CD4-positive, alpha-beta T cell treated with Interferon alpha-2 for 1 hour (primary cell): Measurements from ENCODE around the gene DCAF8.

ENCODE experiments used
- DNase-seq, 2 donors: peaks; one replicate each; pipeline ENCODE4 v3.0.0-alpha.2; 2020 to 2022

Gene DCAF8

DNA sequence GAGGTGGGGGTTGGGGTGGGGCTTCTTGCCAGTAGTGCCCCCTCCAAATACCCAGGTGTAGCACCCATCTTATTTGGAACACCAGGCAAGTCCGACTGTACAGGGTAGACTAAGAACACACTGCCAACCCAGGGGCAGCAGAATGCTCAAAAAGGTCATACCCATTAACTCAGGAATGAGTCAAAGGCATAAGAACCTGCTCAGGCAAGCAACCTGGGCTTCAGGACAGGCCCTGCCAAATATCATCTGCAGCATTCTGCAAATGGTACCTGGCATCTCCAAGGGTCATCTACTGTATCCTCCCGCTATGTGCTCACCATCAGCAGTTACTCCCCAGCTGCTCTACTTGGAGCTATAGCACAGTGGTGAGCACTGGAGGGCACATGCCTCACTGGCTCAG is 37.7 kb downstream of the DCAF8 start:
- no peak for DNase-seq

DNA sequence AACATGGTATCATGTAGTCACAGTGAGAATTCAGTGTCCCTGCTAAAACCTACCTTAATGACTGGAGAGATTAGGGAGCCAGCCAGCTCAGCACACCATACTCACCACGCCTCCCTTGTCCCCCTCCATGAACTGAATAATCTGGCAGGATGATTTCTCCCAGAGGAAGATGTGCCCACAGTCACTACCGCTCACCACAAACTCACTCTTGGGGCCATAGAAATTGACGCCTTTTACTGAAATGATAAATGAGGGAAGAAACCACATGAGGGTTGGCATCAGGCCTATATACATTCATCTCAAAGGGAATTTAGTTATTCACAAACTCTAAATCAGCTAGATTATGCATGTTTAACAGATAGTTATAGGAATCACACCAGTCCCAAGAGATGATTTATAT is 39.8 kb downstream of the DCAF8 start:
- no peak for DNase-seq

DNA sequence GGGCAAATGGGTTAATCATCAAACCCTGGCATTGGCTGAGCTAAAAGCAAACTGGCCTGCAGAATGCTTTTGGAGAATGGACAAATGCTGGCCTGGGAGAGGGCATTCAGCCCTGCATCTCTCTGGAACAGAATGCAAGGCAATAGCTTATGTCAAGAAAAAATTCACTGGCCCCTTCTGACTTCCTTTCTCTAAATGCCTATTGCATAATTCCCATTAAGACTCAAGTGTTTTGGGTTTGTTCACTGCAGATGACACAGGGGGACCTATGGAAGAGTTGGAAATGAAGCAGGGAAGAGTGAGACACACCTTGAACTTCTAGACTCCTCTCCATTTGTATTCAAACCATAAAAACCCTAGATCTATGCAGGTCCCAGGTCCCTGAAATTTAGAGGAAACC is 41.3 kb downstream of the DCAF8 start:
- no peak for DNase-seq

DNA sequence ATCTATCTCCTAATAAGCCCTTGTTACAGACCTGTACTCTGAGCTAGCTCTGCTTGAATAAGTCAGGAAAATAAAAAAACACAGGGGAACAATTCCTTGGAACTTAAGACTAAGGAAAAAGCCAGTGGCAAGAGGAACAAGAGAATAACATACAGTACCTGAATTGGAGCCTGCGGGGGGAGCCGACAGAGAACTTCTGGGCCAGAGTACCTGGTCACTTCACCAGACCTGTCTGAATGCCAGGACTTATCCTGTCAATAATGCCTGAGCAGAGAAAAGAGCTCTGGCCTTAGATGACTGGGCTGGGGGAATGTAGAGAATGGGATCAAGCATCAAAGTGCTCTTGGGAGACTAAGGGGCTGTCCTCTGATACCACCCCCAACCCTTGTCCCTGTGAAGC is 42.0 kb downstream of the DCAF8 start:
- DNase-seq: no peak

DNA sequence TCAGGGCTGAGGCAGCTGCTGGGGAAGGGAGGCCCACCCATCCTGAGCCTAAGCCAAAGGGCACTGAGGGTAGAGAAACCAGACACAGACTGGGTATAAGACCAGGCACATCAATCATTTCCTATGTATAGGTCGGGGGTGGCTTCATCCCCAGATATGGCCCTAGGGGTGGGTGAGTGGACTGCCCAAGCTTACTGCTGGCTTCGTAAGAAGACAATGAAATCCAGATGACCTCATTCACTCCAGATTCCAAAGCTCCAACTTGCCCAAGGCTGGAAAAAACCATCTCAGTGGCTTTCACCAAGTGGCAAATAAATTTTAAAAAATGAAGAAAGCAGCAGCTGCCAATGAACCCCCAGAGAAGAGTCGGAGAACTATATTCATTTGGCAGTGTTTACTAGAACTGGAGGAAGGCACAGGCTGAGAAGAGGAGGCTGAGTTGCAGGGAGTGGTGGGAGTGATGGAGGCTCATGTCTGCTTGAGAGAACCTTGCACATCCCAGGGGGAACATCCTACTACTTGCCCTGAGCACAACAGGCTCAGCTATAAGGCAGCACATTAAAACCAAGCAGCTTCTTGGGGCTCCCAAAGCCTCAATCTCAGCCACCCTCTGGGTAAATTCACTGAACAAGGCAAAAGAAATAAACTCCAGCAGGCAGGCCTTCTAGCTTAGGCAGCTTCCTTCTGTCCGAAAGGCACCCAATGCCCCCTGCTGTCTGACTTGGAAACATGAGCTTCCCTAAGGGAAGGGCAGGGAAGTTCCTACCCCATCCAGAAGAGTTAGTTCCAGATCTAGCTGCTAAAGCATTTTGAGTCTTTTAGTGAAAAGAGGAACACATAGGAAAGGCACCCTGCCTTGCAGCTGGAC is 43.1 kb downstream of the DCAF8 start:
- DNase-seq: no peak

DNA sequence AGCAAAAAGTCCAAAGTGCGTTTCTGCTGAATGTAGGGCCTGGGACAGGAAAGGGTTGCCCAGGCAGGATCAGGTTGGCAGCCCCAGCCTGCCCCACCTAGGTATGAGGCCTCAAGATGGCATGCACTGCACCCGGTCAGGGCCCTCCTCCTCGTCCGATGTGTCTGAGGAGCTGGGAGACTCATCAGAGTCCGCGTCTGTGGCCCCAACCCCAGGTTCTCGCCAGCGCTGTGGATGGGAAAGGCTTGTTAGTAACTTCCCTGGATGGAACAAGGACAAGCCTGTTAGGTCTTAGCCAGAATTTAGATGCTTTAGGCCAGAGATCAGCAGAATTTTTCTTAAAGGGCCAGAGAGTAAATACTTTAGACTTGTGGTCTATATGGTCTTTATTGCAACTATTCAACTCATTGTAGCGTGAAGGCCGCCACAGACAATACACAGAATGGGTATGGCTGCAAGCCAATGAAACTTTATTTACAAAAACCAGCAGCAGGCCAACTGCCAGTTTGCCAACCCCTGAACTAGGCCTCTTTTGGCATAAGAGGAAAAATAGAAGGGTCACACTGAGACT is 44.8 kb downstream of the DCAF8 start:
- DNase-seq: no peak

DNA sequence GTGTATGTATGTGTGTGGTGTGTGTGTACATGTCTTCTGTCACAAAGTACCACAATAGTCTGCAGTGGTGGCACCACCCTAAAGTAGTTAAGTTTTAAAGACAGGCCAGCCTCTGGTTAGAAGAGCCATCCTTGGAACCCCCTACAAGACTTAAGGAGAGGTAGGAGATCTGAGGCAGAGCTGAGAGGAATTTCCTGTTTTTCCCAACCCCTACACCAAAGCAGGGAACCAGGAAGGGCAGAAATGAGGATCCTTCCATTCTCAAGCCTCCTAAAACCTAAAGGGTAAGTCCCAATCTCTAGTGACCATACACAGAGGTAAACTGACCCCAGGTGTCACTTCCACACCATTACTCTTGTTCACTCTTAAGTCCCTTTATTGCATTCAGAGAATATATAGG is 46.0 kb downstream of the DCAF8 start:
- no peak for DNase-seq

DNA sequence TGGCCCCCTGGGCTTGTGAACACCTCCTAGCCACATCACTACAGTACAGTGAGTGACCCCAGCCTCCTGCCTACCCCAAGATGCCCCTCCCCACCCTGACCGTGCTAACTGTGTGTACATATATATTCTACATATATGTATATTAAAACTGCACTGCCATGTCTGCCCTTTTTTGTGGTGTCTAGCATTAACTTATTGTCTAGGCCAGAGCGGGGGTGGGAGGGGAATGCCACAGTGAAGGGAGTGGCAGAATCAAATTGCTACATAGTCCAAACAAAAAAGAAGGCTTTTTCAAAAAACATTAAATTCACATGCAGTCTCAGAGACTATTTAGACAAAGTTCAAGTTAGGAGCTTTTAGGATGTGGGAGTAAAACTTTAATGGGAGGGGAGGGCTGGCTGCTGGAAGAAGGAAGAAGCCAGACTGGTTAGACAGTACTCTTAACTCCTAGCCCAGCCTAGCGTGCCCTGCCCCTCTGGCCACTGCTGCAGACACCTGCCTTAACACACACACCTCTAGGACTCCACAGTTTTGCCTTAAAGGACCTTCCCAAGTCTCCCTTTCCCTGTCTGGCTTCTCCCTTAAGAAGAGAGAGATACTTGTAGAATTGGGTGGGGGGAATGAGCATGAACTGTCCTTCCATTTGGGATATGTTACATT is 47.7 kb downstream of the DCAF8 start:
- DNase-seq: no peak

DNA sequence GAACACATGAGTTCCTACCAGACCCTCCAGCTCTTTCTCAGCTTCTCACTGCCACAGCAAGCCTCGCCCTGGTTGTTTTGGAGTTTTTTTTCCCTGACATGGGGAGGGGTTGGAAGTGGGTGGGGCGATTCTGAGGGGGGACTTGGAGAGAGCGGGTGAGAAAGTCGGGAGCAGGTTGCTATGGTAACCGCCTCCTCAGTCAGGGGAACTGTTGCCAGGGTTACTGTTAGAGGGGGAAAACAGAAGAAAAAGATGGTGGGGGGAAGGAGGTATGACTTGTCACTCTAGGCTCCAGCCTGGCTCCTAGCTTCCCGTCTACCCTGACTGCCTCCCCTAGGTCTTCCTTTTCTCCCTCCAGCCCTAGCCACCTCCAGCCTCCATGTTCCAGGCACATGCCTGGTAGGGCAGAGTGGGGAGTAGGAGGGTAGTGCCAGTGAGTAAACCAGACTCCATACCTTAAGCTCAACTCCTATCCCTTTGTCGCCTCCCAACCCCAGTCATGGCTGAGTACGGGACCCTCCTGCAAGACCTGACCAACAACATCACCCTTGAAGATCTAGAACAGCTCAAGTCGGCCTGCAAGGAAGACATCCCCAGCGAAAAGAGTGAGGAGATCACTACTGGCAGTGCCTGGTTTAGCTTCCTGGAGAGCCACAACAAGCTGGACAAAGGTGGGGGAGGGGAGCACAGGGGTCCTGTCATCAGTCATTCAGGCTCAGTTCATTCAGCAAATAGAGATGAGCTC is 51.1 kb downstream of the DCAF8 start:
- no peak for DNase-seq

DNA sequence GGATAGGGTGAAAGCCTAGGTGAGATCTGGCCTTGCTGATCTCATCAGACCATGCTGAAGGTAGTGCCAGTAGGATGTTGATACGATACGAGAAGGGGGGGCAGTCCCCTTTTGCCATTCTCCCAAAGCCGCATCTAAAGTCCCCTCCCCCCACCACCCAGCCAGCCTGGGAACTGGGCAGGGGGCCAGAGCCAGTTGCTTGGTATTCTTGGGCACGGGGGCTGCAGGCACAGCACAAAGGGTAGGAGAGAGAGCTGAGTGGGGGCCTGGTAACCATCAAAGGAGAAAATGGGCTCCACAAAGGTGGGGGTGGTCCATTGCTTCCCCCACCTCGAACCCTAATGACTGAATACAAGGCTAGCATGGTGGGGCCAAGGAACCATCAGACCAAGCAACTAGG is 51.8 kb downstream of the DCAF8 start:
- no peak for DNase-seq

DNA sequence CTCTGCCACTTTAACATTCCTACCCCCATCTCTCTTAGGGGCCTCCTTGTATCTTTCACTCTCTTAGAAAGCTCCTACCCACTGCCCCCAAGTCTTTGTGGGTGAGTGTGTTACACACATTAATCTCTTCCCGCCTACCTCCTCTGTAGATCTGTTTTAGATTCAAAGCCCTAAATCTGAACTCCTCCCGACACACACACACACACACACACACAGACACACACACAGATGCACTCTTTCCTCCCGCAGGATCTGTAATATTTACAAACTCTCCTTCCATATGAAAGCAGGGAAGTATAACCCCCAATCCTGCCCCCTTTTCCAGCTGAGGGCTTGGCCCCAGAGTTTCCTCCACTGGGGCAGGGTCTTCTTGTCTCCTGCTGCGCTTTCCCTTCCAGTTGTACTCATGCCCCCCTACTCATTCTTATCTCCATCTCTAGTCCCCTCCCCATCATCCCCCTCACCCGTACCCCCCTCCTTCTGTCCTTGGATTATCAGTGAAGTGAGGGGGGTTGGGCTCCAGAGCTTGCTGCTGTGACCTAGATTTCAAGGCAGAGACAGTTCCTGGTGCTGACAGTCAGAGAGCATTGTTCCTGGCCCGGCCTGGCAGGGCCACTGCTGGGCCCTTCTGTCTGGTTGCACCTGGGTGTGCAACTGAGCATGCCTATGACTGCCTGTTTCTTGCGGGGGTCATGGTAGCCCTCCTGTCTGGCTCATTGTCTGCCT is 52.9 kb downstream of the DCAF8 start:
- DNase-seq: no peak

DNA sequence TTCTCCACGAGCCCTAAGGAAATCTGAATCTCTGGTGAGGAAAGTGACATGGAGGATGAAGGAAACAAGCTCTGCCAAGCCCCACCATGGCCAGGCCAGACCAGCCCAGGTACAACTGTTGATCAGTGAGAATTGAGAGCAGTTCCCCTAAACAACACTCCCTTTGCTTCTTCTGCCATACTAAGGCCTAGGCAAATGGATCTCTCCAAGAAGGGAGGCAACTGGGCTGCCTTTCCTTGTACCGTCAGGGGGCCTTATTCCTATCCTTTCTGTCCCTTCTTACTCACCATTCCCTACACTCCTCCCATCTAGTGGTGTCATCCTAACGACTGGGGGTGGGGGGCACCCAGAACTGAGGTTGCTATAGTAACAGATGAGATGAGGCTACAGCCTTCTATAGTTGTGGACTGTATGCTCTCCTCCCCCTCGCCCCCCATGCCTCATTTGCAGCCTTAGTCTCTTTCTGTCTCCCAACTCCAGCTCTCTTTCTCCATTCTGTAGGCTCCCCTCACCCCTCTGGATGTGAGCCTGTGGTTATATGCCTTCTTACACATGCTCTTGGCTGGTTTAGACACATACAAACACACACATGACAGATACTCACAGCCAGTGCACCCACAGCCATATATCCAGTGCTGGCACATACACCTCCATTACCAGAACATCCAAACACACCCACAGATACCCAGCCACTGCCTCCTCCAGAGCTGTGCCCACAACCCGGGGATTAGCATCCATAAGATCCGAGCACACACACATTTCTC is 53.6 kb downstream of the DCAF8 start:
- no peak for DNase-seq

DNA sequence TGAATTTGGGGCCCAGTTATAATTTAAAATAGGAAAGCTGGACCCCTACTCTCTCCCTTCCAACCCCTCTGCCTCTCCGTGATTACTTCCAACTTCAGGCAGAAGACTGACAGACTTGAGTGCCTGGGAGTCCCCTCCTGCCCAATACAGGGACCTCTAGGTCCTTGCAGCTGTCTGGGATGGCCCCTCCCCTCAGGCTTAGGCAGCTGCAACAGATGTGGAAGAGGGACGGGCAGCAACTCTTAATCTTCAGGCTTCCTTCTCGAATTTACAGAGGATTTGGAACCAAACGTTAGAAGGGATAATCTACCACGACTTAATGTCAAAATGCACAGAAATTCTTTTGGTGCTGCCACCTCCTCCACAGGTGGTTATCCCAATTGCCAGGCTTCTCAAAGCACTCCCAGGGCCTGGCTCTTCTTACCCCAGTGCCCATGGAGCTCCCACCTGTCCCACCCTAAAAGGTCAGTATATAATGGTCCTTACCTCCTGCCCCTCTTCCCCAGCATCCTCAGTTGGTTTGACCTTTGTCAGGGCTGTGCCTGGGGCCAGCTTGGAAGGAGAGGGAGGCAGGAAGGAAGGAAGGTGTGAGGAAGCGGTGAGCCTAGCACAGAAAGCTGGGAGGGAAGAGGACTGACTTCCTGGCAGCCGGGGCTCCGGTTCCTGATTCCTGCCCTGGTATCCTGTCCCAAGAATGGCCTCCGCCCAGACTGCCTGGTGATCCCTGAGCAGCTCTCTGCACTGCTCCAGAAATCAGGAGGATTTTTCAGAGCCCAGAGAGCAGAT is 54.4 kb downstream of the DCAF8 start:
- no peak for DNase-seq

DNA sequence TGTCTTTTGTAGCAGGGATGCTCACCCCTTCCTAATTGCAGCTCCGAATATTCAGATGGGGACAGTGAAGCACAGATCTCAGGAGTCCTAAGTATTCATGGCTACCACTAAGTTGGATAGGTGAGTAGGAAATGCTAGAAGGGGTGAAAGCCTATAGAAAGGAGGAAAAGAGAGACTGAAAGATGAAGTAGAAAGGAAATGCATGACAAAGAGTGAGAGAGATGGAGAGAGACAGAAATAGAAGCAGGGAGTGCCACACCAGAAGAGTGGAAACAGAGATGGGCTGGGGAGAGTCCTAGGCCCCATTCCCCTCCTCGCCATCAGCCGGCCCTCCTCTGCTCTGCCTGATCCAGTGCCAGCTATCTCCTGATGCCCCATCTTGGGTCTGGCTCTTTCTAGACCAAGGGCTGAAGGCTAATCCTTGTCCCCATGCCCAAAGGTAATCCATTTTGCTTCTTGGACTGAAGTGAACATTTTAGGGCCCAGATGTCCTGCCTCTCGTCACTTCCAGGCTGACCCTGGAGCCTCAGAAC is 55.2 kb downstream of the DCAF8 start:
- DNase-seq: no peak

DNA sequence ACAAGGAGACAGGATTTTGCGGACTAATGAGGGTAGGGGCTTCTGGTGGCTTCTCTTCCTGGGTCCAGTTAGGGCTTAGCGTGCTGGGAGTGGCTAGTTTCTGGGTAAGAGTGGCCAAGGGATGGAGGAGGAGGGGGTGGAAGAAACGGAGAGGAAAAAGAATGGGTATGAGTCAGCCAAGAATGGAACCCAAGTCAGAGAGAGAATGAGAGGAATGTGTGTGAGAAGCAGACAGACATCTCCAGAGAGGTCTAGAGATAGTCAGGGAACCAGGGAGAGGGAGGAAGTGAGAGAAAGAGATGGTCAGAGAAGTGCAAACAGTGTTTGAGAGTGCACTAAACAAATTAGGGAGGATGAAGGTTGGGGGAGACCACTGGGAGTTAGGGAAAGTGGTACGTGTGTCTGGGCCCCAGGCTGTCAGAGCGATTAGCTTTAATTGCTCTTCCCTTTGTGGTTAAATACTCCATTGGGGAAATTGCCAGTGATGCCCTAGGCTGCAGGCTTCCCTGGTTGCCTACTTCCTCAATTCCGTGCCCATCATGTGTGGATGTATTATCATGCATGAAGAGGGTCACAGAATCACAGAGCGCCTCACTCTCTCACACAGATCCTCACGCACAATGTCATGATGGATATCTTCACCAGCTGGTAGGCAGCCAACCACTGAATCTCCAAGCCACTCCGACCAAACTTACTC is 55.8 kb downstream of the DCAF8 start:
- no peak for DNase-seq

DNA sequence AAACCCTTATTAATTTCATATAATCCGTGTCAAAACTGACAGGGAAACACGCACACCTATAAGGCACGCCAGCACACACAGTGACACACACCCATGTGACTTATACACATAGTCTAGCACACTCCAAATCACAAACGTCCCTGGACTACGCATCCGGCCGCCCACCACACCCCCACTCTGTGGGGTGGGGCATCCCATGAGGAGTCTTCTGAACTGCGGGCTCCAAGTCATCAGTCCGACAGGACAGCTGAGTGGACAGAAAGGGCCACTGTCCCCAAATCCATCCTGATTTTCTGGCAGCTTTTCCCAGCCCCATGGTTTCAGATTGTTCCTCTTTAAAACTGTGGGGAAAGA is 56.3 kb downstream of the DCAF8 start:
- DNase-seq: peak; percentile 27 to 65

DNA sequence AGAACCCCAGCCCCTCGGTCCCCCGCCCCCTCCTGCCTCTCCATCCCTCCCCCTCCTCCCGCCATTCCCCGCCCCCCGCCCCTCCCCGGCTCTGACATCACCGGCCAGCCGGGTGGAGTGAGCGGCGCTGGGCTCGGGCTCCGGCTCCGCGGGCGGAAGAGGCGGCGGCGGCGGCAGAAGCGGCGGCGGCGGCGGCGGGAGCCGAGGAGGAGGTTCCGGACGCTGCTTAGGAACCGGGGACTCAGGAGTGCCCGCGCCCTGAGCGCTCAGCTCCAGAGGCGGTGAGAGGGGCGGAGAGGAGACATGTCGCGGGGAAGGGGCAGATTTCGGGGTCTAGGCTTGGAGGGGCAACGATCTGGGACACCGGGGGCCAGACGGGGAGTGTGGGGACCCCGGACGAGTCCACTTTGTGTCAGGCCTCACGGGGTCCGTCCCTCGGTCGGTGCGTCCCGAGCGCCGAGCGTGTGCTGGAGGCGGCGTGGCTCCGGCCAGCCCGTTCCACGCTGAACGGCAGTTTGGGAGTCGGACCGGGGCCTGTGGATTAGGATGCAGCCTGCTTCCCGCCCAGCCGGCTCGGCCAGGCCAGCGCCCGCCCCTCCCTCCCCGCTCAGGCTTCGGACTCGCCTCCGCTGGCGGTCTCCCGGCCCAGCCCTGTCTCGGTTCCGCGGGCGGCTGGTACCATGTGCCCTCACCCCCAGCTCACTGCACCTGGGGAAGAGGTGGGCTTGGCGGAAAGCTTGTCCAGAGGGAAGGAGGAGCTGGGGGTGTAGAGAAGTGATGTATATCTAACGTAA is 56.9 kb downstream of the DCAF8 start, which contains the start of gene PEA15:
Gene PEA15, plus strand, starts transcription at position 143 of the 794 bp plus-strand sequence. CDS start 6,161 bp downstream, outside the sequence.
- DNase-seq: peak; percentile 75 to 80

DNA sequence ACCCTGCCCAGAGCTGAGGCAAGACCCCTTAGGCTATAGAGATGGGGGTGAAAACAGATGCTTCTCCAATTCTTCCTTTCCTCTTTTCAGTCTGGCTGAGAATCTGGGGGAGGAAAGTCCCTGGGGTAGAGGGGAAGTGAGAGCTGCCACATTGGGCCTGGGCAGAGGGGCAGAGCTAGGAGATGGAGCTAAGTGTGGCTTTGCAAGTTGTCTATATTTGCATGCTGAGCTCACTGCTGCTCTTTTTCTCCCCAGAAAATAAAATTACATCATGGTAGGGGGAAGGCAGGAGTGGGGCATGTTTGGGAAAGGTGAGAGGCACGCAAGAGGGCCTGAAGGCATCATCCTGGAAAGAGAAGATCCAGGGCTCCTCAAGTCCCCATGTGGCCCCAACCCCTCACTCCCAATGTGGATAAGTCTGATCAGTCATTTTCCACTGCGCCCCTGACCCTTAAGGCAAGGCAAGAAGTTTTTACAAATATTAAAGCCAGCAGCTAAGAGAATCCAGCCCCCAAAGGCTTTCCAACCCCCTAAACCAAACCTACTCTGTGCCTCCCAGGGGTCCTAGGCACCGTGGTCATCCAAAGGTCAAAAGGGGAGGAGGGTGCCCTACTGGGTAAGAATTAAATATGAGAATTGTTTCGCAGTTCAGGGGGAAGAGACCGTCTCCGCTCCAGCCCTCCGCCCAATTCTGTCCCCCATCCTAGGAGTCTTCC is 57.7 kb downstream of the DCAF8 start:
- peak; percentile 37 to 67 for DNase-seq

DNA sequence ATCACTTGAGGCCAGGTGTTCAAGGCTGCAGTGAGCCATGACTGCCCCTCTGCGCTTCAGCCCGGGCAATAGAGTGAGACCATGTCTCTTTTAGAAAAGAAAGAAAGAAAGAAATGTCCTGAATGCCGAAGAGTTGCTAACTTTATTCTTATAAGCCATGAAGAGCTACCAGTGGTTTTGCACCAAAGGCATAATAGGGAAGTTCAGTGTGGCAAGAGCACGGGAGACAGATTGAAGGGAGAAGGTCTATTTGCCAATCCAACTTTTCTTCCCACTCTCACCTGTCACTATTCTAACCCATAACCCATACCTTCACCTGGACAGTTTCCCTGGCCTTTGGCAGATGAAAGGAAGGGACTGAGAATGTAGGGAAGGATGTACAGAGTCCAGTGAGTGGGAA is 61.6 kb downstream of the DCAF8 start:
- DNase-seq: no peak
